Subcutaneous abdominal adipose tissue (tissue), 5 donors: ENCODE results near the gene CLOCK.

Experiments used
- H3K27ac ChIP-seq: one replicate; pipeline ENCODE4 v1.7.0; 2013; ENCODE audit warnings: low read depth, mild to moderate bottlenecking, inconsistent platforms, low read length, moderate library complexity
- H3K27me3 ChIP-seq, 5 donors: one replicate each; pipeline ENCODE4 v1.7.0; 2013; ENCODE audit warnings: low read length in 5 of 5, inconsistent platforms in 1 of 5; ENCODE audit not compliant: control insufficient read depth in 5 of 5, insufficient read depth in 4 of 5
- H3K36me3 ChIP-seq, 5 donors: one replicate each; pipeline ENCODE4 v1.7.0; 2013; ENCODE audit warnings: low read length in 5 of 5; ENCODE audit not compliant: control insufficient read depth in 5 of 5, insufficient read depth in 5 of 5
- H3K4me1 ChIP-seq, 5 donors: one replicate each; pipeline ENCODE4 v1.7.0; 2013; ENCODE audit warnings: low read length in 5 of 5, mild to moderate bottlenecking in 3 of 5, moderate library complexity in 1 of 5; ENCODE audit not compliant: control insufficient read depth in 5 of 5, insufficient read depth in 5 of 5
- H3K4me3 ChIP-seq, 5 donors: one replicate each; pipeline ENCODE4 v1.7.0; 2013; ENCODE audit warnings: low read length in 5 of 5, low read depth in 1 of 5
- H3K9ac ChIP-seq, 5 donors: one replicate each; pipeline ENCODE4 v1.7.0; 2013; ENCODE audit warnings: low read length in 5 of 5, mild to moderate bottlenecking in 4 of 5, moderate library complexity in 3 of 5
- H3K9me3 ChIP-seq, 5 donors: one replicate each; pipeline ENCODE4 v1.7.0; 2013; ENCODE audit warnings: low read length in 5 of 5; ENCODE audit not compliant: control insufficient read depth in 5 of 5
- donor health status: healthy.
- donor health status: healthy.
- donor health status: healthy.
- donor health status: healthy.
- donor health status: healthy.

CLOCK gene

DNA sequence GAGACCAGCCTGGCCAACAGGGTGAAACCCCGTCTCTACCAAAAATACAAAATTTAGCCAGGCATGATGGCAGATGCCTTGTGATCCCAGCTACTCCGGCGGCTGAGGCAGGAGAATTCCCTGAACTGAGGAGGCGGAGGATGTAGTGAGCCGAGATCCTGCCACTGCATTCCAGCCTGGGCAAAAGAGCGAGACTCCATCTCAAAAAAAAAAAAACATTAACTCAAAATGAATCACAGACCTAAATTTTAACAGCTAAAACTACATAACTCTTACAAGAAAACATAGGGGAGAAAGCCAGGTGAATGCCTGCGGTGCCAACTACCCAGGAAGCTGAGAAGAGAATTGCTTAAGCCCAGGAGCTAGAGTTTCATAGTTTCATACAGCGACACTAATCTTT lies 96.1 kb downstream of the CLOCK start:
- Histone ChIP-seq H3K9ac (no peak overlapping the region), H3K27me3 (no peaks in the 10 kb centered on the region), H3K4me3 (no peak overlapping the region), H3K36me3 (peaks cover 25 to 46% (median 42%) of the 10 kb centered on the region in 5 donors), H3K9me3 (no peaks in the 10 kb centered on the region), H3K27ac (no peak overlapping the region), H3K4me1 (no peaks in the 10 kb centered on the region)

GRCh38 chr4:55447831-55448230 lies 98.9 kb downstream of the CLOCK start:
- Histone ChIP-seq H3K9me3 (no peaks in the 10 kb centered on the region), H3K4me3 (no peak overlapping the region), H3K27me3 (no peaks in the 10 kb centered on the region), H3K27ac (no peak overlapping the region), H3K36me3 (peaks cover 33 to 52% (median 45%) of the 10 kb centered on the region in 5 donors), H3K4me1 (no peaks in the 10 kb centered on the region), H3K9ac (no peak overlapping the region)

DNA sequence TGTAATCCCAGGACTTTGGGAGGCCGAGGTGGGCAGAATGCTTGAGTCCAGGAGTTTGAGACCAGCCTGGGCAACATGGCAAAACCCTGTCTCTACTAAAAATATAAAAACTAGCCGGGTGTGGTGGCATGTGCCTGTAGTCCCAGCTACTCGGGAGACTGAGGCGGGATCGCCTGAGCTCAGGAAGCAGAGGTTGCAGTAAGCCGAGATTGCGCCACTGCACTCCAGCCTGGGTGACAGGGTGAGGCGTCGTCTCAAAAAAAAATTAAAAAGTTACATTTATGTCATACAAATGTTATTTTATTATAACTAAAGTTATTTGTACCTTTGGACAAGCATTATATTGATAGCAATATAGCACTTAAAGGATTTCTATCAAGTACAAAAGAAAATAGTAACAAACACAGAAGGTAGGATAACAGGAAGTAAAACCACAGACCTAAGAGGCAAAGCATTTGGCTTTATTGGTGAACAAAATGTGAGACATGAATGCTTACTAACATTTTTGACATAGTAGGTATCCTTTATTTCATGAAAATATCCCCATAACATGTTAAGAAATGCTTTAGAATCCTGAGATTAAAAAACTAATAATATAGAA lies 99.5 kb downstream of the CLOCK start:
- peaks cover 37 to 54% (median 45%) of the 10 kb centered on the region in 5 donors for H3K36me3 ChIP-seq
- no peak overlapping the region for H3K4me3 ChIP-seq

GRCh38 chr4:55446578-55446922 lies 100.2 kb downstream of the CLOCK start:
- H3K9me3 ChIP-seq, result no peaks in the 10 kb centered on the region
- no peak overlapping the region for H3K27ac ChIP-seq
- no peaks in the 10 kb centered on the region for H3K27me3 ChIP-seq
- no peaks in the 10 kb centered on the region for H3K4me1 ChIP-seq
- no peak overlapping the region for H3K4me3 ChIP-seq
- H3K36me3 ChIP-seq, result peaks cover 33 to 52% (median 39%) of the 10 kb centered on the region in 5 donors
- H3K9ac ChIP-seq, result no peak overlapping the region

More for the DNA sequence above, 99.5 kb downstream of the CLOCK start:
- Histone ChIP-seq H3K9me3 (no peaks in the 10 kb centered on the region), H3K9ac (no peak overlapping the region), H3K27me3 (no peaks in the 10 kb centered on the region), H3K27ac (no peak overlapping the region), H3K4me1 (no peaks in the 10 kb centered on the region)

GRCh38 chr4:55445921-55446577 lies 100.7 kb downstream of the CLOCK start:
- Histone ChIP-seq H3K4me1 (no peaks in the 10 kb centered on the region), H3K9me3 (no peaks in the 10 kb centered on the region), H3K27ac (no peak overlapping the region)

GRCh38 chr4:55444827-55445226 lies 101.9 kb downstream of the CLOCK start:
- no peak overlapping the region for H3K4me3 ChIP-seq
- H3K4me1 ChIP-seq, result no peaks in the 10 kb centered on the region
- no peaks in the 10 kb centered on the region for H3K9me3 ChIP-seq
- H3K27ac ChIP-seq, result no peak overlapping the region
- H3K9ac ChIP-seq, result no peak overlapping the region
- no peaks in the 10 kb centered on the region for H3K27me3 ChIP-seq
- H3K36me3 ChIP-seq, result peaks cover 29 to 52% (median 42%) of the 10 kb centered on the region in 5 donors

More at GRCh38 chr4:55445921-55446577, 100.7 kb downstream of the CLOCK start:
- H3K27me3 ChIP-seq, result no peaks in the 10 kb centered on the region
- peaks cover 32 to 55% (median 43%) of the 10 kb centered on the region in 5 donors for H3K36me3 ChIP-seq
- H3K9ac ChIP-seq, result no peak overlapping the region
- H3K4me3 ChIP-seq, result no peak overlapping the region

DNA sequence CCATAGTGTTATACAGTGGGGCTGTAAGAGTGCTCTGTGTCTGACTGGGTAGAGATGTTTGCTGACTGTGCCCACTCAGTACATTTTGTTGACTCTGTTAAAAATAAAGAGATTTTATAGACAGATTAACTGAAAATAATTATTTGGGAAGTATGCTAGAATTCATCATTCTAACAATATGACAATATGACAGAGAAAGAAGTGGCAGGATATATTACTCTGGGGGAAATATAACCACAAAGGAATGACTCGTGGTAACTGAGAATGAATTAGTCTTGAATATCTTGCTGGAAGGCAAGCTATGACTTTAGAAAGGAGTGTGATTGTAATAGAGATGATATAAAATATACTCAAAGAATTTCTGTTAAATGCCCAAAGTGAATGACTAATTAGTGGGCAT lies 104.2 kb downstream of the CLOCK start:
- Histone ChIP-seq H3K4me3 (no peak overlapping the region), H3K36me3 (peaks cover 18 to 44% (median 37%) of the 10 kb centered on the region in 5 donors), H3K9me3 (no peaks in the 10 kb centered on the region), H3K4me1 (no peaks in the 10 kb centered on the region), H3K27me3 (no peaks in the 10 kb centered on the region), H3K9ac (no peak overlapping the region), H3K27ac (no peak overlapping the region)

DNA sequence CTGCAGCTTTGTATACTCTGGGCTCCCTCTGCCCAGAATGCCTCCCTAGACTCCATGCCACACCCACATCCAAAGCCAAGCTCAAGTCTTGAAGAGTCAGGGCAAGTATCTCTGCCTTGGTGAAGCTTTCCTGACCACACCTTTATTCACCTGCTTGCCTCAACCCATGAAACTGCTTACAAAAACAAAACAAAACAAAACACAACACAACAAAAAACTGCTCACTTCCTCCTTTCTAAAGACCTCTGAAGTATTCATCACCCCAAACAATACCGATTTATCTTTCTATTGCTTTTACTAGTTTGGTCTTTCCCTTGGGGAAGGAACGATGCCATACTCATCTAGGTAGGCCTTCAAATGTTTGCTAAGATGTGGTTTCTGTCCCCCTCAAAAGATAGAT lies 105.9 kb downstream of the CLOCK start:
- Histone ChIP-seq H3K4me1 (no peaks in the 10 kb centered on the region), H3K27me3 (no peaks in the 10 kb centered on the region), H3K36me3 (peaks cover 22 to 59% (median 43%) of the 10 kb centered on the region in 5 donors), H3K9me3 (no peaks in the 10 kb centered on the region), H3K4me3 (no peak overlapping the region), H3K9ac (no peak overlapping the region), H3K27ac (no peak overlapping the region)

- Histone ChIP-seq H3K36me3 (peaks cover 28 to 68% (median 46%) of the 10 kb centered on the region in 5 donors), H3K4me3 (no peak overlapping the region), H3K4me1 (no peaks in the 10 kb centered on the region), H3K9me3 (no peaks in the 10 kb centered on the region), H3K27ac (no peak overlapping the region), H3K27me3 (no peaks in the 10 kb centered on the region), H3K9ac (no peak overlapping the region)
Measured at GRCh38 chr4:55439023-55439422, 107.7 kb downstream of the CLOCK start.

GRCh38 chr4:55438314-55438713 lies 108.4 kb downstream of the CLOCK start:
- Histone ChIP-seq H3K36me3 (peaks cover 30 to 64% (median 43%) of the 10 kb centered on the region in 5 donors), H3K9me3 (no peaks in the 10 kb centered on the region), H3K4me3 (no peak overlapping the region), H3K4me1 (no peaks in the 10 kb centered on the region), H3K27ac (no peak overlapping the region), H3K27me3 (no peaks in the 10 kb centered on the region), H3K9ac (no peak overlapping the region)
